Motor neuron (in vitro differentiated cells): Measurements from ENCODE around the gene GCK. TPM values are rescaled to one million over a fixed set of nuclear protein-coding genes. Genes with fewer than 3 reads are reported as not detected.
A peak's percentile ranks its signal among the peaks of the same experiment; 100 is the strongest.
"Not testable (repeated sequence)": the region's sequence is repeated elsewhere in the genome, so short reads cannot be mapped to it uniquely, and the experiment has no call there.

ENCODE experiments used
- ATAC-seq, 8 experiments: fragments of 200-7000 bp; cut with Tn5 transposase; replicated peaks in 6 of 8; 2 replicates each; pipeline ENCODE4 v1.8.0; 2021; ENCODE audit warnings: mild to moderate bottlenecking in 8 of 8, moderate library complexity in 8 of 8
- H3K27ac ChIP-seq, 2 donors: fragments of 250-450 bp; sonication (Bioruptor Pico); 2 replicates each; pipeline ENCODE4 v1.9.0; 2021; ENCODE audit warnings: antibody characterized with exemption in 2 of 2, mild to moderate bottlenecking in 2 of 2, moderate library complexity in 1 of 2
- H3K4me1 ChIP-seq, 2 donors: fragments of 250-450 bp; sonication (Bioruptor Pico); replicated peaks in 1 of 2; 2 replicates each; pipeline ENCODE4 v1.6.1; 2021; ENCODE audit warnings: antibody characterized with exemption in 2 of 2, mild to moderate bottlenecking in 2 of 2, moderate library complexity in 1 of 2
- H3K4me3 ChIP-seq, 5 donors: fragments of 250-450 bp; sonication (Bioruptor Pico); 2 replicates each; pipeline ENCODE4 v1.9.0; 2021; ENCODE audit warnings: antibody characterized with exemption in 5 of 5, mild to moderate bottlenecking in 5 of 5, moderate library complexity in 4 of 5
- WGBS, 10 experiments: fragments of 450-650 bp; shearing (Covaris generic); methylation state at CpG; one replicate each; pipeline ENCODE4 v1.0.0; 2022; 5-methylcytosine and 5-hydroxymethylcytosine counted together
- in situ Hi-C, 9 experiments: fragments of 400-800 bp; cut with MboI; loops; one replicate each; pipeline ENCODE4 v1.15.0; 2021; ENCODE audit warnings: low sequenced_read_pairs in 9 of 9, low pct_unique_long_range_greater_than_20kb in 2 of 9; ENCODE audit not compliant: unreplicated experiment in 9 of 9
- total RNA-seq, 8 experiments: library from RNA; unstranded; fragments of 300-600 nt; gene quantifications; 2 replicates each; pipeline versions ENCODE4 v1.2.3 to v1.2.4, GENCODE V29; 2022

The GCK gene
- total RNA-seq, 8 experiments from 2014 or later: 0.31 to 5.1 (median 2.5) TPM

GRCh38 chr7:44136731-44137130 is 52.5 kb downstream of the GCK start:
- WGBS, 10 experiments: 0 to 90% (median 38%) methylated on average over 1 to 5 of the region's 5 CpGs; no CpG with 5 or more reads in 2 of the 10 experiments

GRCh38 chr7:44134943-44135628 is 54.2 kb downstream of the GCK start:
- no peaks in the 10 kb centered on the region for H3K4me1 ChIP-seq
- in situ Hi-C loops: no loop called here
- no peak overlapping the region for H3K4me3 ChIP-seq
- WGBS, 10 experiments: 72 to 100% (median 97%) methylated on average over 1 to 4 of the region's 4 CpGs; no CpG with 5 or more reads in 2 of the 10 experiments
- ATAC-seq: peak in 2 of 8 experiments; percentile 31 to 88
- no peak overlapping the region for H3K27ac ChIP-seq

More at GRCh38 chr7:44136731-44137130, 52.5 kb downstream of the GCK start:
- Histone ChIP-seq H3K27ac (no peak overlapping the region), H3K4me1 (no peaks in the 10 kb centered on the region), H3K4me3 (no peak overlapping the region)
- peak in 3 of 8 experiments; percentile 93 to 99 (median 99) for ATAC-seq
- in situ Hi-C loops: no loop called here

- ATAC-seq: no peak
- no peak overlapping the region for H3K4me3 ChIP-seq
- WGBS, 10 experiments: 37 to 65% (median 45%) methylated on average over 1 to 3 of the region's 3 CpGs; no CpG with 5 or more reads in 4 of the 10 experiments
- in situ Hi-C loops: no loop called here
- H3K4me1 ChIP-seq: no peaks in the 10 kb centered on the region
- no peak overlapping the region for H3K27ac ChIP-seq
Measured at GRCh38 chr7:44133295-44133694, 55.9 kb downstream of the GCK start.

GRCh38 chr7:44132039-44132438 is 57.2 kb downstream of the GCK start:
- H3K27ac ChIP-seq: no peak overlapping the region
- in situ Hi-C loops: no loop called here
- no peak for ATAC-seq
- H3K4me1 ChIP-seq: no peaks in the 10 kb centered on the region
- 23 to 90% (median 70%) methylated on average over 2 of the region's 2 CpGs; no CpG with 5 or more reads in 7 of the 10 experiments for WGBS, 10 experiments
- H3K4me3 ChIP-seq: no peak overlapping the region

GRCh38 chr7:44131173-44132029 is 57.8 kb downstream of the GCK start:
- WGBS, 10 experiments: 0 to 96% (median 76%) methylated on average over 1 to 10 of the region's 12 CpGs; no CpG with 5 or more reads in 4 of the 10 experiments
- in situ Hi-C loops: no loop called here
- H3K4me1 ChIP-seq: no peaks in the 10 kb centered on the region
- peak; percentile 30 to 82 (median 60) for ATAC-seq
- no peak overlapping the region for H3K27ac ChIP-seq
- H3K4me3 ChIP-seq: no peak overlapping the region

- 0 to 76% (median 38%) methylated on average over 1 to 4 of the region's 6 CpGs; no CpG with 5 or more reads in 4 of the 10 experiments for WGBS, 10 experiments
- peak in 3 of 8 experiments; percentile 18 to 34 (median 32) for ATAC-seq
Measured at GRCh38 chr7:44128721-44129582, 60.3 kb downstream of the GCK start.

GRCh38 chr7:44127161-44127560 is 62.1 kb downstream of the GCK start:
- no peak for ATAC-seq
- Histone ChIP-seq H3K4me3 (no peak overlapping the region), H3K4me1 (peaks cover 4 to 6% of the 10 kb centered on the region in 2 donors), H3K27ac (no peak overlapping the region)
- in situ Hi-C loops: loop anchor here in 1 of 9 experiments (10.0 kb wide), 1 partner anchor 68 kb away; no protein-coding TSS in a partner anchor

More at GRCh38 chr7:44128721-44129582, 60.3 kb downstream of the GCK start:
- in situ Hi-C loops: loop anchor here in 1 of 9 experiments (10.0 kb wide), 1 partner anchor 66 kb away; no protein-coding TSS in a partner anchor
- Histone ChIP-seq H3K27ac (no peak overlapping the region), H3K4me1 (no peaks in the 10 kb centered on the region), H3K4me3 (no peak overlapping the region)

GRCh38 chr7:44126574-44126973 is 62.7 kb downstream of the GCK start:
- in situ Hi-C loops: loop anchor here in 1 of 9 experiments (10.0 kb wide), 1 partner anchor 68 kb away; no protein-coding TSS in a partner anchor
- H3K4me1 ChIP-seq, H3K27ac ChIP-seq, H3K4me3 ChIP-seq, ATAC-seq: not testable (repeated sequence)
- WGBS, 10 experiments: 40 to 96% (median 86%) methylated on average over 1 to 4 of the region's 4 CpGs; no CpG with 5 or more reads in 1 of the 10 experiments

GRCh38 chr7:44124822-44125202 is 64.4 kb downstream of the GCK start:
- 60 to 100% (median 98%) methylated on average over 2 to 6 of the region's 6 CpGs; no CpG with 5 or more reads in 1 of the 10 experiments for WGBS, 10 experiments
- Histone ChIP-seq H3K27ac (no peak overlapping the region), H3K4me3 (no peak overlapping the region), H3K4me1 (peaks cover 6 to 10% of the 10 kb centered on the region in 2 donors)
- ATAC-seq: no peak
- in situ Hi-C loops: loop anchor here in 1 of 9 experiments (10.0 kb wide), 1 partner anchor 70 kb away; no protein-coding TSS in a partner anchor

- Histone ChIP-seq H3K27ac (peak within 1 kb of the TSS; percentile 69 to 78), H3K4me3 (peak within 1 kb of the TSS; percentile 60 to 88 (median 80)), H3K4me1 (peaks cover 6 to 10% of the 10 kb centered on the region in 2 donors)
- in situ Hi-C loops: loop anchor here in 1 of 9 experiments (10.0 kb wide), 1 partner anchor 71 kb away; no protein-coding TSS in a partner anchor
- peak; percentile 96 to 98 (median 98) for ATAC-seq
- WGBS, 10 experiments: 0 to 2% (median 1%) methylated on average over 1 to 14 of the region's 86 CpGs; no CpG with 5 or more reads in 4 of the 10 experiments
Measured at GRCh38 chr7:44123190-44124003, 65.8 kb downstream of the GCK start, which contains the start of gene POLD2. Gene POLD2, minus strand, starts transcription at chr7:44123548. Its CDS starts 1,495 bp downstream, at chr7:44122053.

- Histone ChIP-seq H3K4me3 (peak overlapping the region; percentile 60 to 88 (median 80)), H3K4me1 (peaks cover 6 to 10% of the 10 kb centered on the region in 2 donors), H3K27ac (peak overlapping the region in 1 of 2 donors; percentile 9)
- WGBS, 10 experiments: 0 to 30% (median 0%) methylated on average over 1 of the region's 1 CpG; no CpG with 5 or more reads in 5 of the 10 experiments
- no peak for ATAC-seq
- in situ Hi-C loops: loop anchor here in 1 of 9 experiments (10.0 kb wide), 1 partner anchor 72 kb away; no protein-coding TSS in a partner anchor
Measured at GRCh38 chr7:44122529-44122928, 66.7 kb downstream of the GCK start.
